SK-N-MC (cell line): ENCODE measurements around the gene IFFO2.

Experiments
- EZH2 ChIP-seq: fragments of 200-600 bp; sonication (generic); IDR thresholded peaks from one replicate; pipeline ENCODE4 v1.6.1; 2017; ENCODE audit warnings: antibody characterized with exemption
- FOXP2 ChIP-seq: optimal IDR thresholded peaks from 2 replicates; pipeline ENCODE3; 2011; ENCODE audit warnings: mild to moderate bottlenecking, moderate library complexity; ENCODE audit not compliant: insufficient read depth; ENCODE audit errors: extremely low read length, control extremely low read depth
- POLR2AphosphoS5 ChIP-seq: IDR thresholded peaks from 2 replicates; pipeline ENCODE4 v1.6.1; 2012; ENCODE audit warnings: mild to moderate bottlenecking, low read depth, low read length, borderline replicate concordance

GRCh38 chr1:18932387-18932786, 24.1 kb downstream of the IFFO2 start:
- no peak for TF ChIP-seq EZH2
- no peak for TF ChIP-seq FOXP2
- TF ChIP-seq POLR2AphosphoS5, result no peak
